Measurements from ENCODE around the gene NRXN3.
A peak's percentile ranks its signal among the peaks of the same experiment; 100 is the strongest.

The NRXN3 gene

GRCh38 chr14:79658221-79658620 is 1488.0 kb downstream of the NRXN3 start:
- DNase-seq (ENCODE audit: extremely low spot score), result no peak
- TF ChIP-seq, protein P1, sequence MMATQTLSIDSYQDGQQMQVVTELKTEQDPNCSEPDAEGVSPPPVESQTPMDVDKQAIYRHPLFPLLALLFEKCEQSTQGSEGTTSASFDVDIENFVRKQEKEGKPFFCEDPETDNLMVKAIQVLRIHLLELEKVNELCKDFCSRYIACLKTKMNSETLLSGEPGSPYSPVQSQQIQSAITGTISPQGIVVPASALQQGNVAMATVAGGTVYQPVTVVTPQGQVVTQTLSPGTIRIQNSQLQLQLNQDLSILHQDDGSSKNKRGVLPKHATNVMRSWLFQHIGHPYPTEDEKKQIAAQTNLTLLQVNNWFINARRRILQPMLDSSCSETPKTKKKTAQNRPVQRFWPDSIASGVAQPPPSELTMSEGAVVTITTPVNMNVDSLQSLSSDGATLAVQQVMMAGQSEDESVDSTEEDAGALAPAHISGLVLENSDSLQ (IDR thresholded peaks at IDR 0.05), result no peak
- POLR2A ChIA-PET, result no interaction called here
- CTCF ChIA-PET, result no interaction called here

GRCh38 chr14:79658769-79659168 is 1488.6 kb downstream of the NRXN3 start:
- TF ChIP-seq ZNF384 (IDR thresholded peaks at IDR 0.05), result no peak
- TF ChIP-seq L3MBTL2 (conservative IDR thresholded peaks at IDR 0.05), result no peak
- no peak for TF ChIP-seq SUZ12 (IDR thresholded peaks at IDR 0.05)
- no peak for TF ChIP-seq FOXA1 (IDR thresholded peaks at IDR 0.05)
- ChIA-PET POLR2A (no interaction called here), CTCF (no interaction called here)
- DNase-seq (ENCODE audit: extremely low spot score), result no peak

- DNase-seq (ENCODE audit: extremely low spot score), result no peak
Measured at GRCh38 chr14:79660053-79660939, 1490.1 kb downstream of the NRXN3 start.

DNA sequence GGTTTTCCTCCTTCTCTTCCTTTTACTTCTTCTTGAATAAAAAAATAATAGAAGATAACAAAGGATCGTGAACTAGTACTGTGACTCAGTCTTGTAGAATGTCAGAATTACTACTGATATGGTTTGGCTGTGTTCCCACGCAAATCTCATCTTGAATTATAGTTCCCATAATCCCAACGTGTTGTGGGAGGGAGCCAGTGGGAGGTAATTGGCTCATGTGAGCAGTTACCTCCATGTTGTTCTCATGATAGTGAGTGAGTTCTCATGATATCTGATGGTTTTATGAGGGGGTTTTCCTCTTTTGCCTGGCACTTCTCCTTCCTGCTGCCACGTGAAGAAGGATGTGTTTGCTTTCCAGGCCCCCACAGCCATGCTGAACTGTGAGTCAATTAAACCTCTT is 1491.6 kb downstream of the NRXN3 start:
- TF ChIP-seq NFRKB (IDR thresholded peaks at IDR 0.05) (no peak), ARNT (IDR thresholded peaks at IDR 0.05) (no peak), FOXA1 (IDR thresholded peaks at IDR 0.05) (no peak), LEF1 (IDR thresholded peaks at IDR 0.05; ENCODE audit: borderline replicate concordance) (no peak), BHLHE40 (IDR thresholded peaks at IDR 0.05; ENCODE audit: borderline replicate concordance) (no peak), L3MBTL2 (conservative IDR thresholded peaks at IDR 0.05) (no peak)
- TF ChIP-seq, protein P1 (IDR thresholded peaks at IDR 0.05), result no peak
- ChIA-PET POLR2A (no interaction called here), CTCF (no interaction called here)
- DNase-seq (ENCODE audit: extremely low spot score), result no peak

More at GRCh38 chr14:79660053-79660939, 1490.1 kb downstream of the NRXN3 start:
- POLR2A ChIA-PET, result no interaction called here
- CTCF ChIA-PET, result no interaction called here
- TF ChIP-seq ARNT (IDR thresholded peaks at IDR 0.05) (no peak), FOXK2 (IDR thresholded peaks at IDR 0.05) (no peak), TARDBP (IDR thresholded peaks at IDR 0.05) (no peak), ZNF384 (IDR thresholded peaks at IDR 0.05) (no peak), SUZ12 (IDR thresholded peaks at IDR 0.05) (no peak), SP1 (IDR thresholded peaks at IDR 0.05) (no peak), FOXM1 (IDR thresholded peaks at IDR 0.05; ENCODE audit: borderline replicate concordance) (no peak), CTBP1 (IDR thresholded peaks at IDR 0.05; ENCODE audit: borderline replicate concordance) (no peak), LEF1 (IDR thresholded peaks at IDR 0.05; ENCODE audit: borderline replicate concordance) (no peak), NFRKB (IDR thresholded peaks at IDR 0.05) (no peak), ELF4 (IDR thresholded peaks at IDR 0.05) (no peak), FOXA1 (IDR thresholded peaks at IDR 0.05) (no peak), HDGF (IDR thresholded peaks at IDR 0.05; ENCODE audit: borderline replicate concordance) (no peak), BHLHE40 (IDR thresholded peaks at IDR 0.05; ENCODE audit: borderline replicate concordance) (no peak), L3MBTL2 (conservative IDR thresholded peaks at IDR 0.05) (no peak)
- TF ChIP-seq, protein P1 (IDR thresholded peaks at IDR 0.05), result no peak

GRCh38 chr14:79663453-79663852 is 1493.3 kb downstream of the NRXN3 start:
- no peak for DNase-seq (ENCODE audit: extremely low spot score)
- no peak for TF ChIP-seq SP1 (IDR thresholded peaks at IDR 0.05)
- TF ChIP-seq, protein P1 (IDR thresholded peaks at IDR 0.05), result peak; percentile 46; the same call in 1 of the 2 replicates
- ChIA-PET CTCF (no interaction called here), POLR2A (no interaction called here)

GRCh38 chr14:79665556-79665955 is 1495.4 kb downstream of the NRXN3 start:
- CTCF ChIA-PET, result no interaction called here
- TF ChIP-seq SUZ12 (IDR thresholded peaks at IDR 0.05), result no peak
- TF ChIP-seq FOXA1 (IDR thresholded peaks at IDR 0.05), result no peak
- TF ChIP-seq HDGF (IDR thresholded peaks at IDR 0.05; ENCODE audit: borderline replicate concordance), result no peak
- no peak for TF ChIP-seq LEF1 (IDR thresholded peaks at IDR 0.05; ENCODE audit: borderline replicate concordance)
- TF ChIP-seq NFRKB (IDR thresholded peaks at IDR 0.05), result no peak
- no peak for TF ChIP-seq ARNT (IDR thresholded peaks at IDR 0.05)
- no peak for TF ChIP-seq L3MBTL2 (conservative IDR thresholded peaks at IDR 0.05)
- POLR2A ChIA-PET, result no interaction called here
- DNase-seq (ENCODE audit: extremely low spot score), result no peak

DNA sequence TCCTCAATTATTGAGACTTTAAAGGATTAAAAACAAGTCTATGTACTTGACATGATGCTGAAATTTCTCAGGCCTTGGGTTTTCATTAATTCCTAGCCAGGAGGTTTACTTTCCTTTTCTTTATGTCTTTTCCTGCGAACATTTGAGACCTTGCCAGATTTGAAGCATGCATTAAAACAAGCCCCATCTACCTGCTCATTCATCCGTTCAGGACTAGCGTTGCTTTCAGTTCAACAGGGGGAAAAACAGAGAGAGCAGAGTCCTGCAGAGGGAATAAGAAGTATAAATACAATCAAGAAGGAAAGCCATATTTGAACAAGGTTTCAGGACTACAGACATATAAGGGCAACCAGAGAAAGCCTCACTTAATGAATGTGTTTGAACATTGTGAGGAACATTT is 1498.8 kb downstream of the NRXN3 start:
- DNase-seq (ENCODE audit: extremely low spot score), result no peak
- POLR2A ChIA-PET, result no interaction called here
- CTCF ChIA-PET, result no interaction called here
- TF ChIP-seq ZNF384 (IDR thresholded peaks at IDR 0.05) (no peak), NFRKB (IDR thresholded peaks at IDR 0.05) (no peak), HDGF (IDR thresholded peaks at IDR 0.05; ENCODE audit: borderline replicate concordance) (no peak), BHLHE40 (IDR thresholded peaks at IDR 0.05; ENCODE audit: borderline replicate concordance) (no peak), SP1 (IDR thresholded peaks at IDR 0.05) (no peak), ELF4 (IDR thresholded peaks at IDR 0.05) (no peak), L3MBTL2 (conservative IDR thresholded peaks at IDR 0.05) (no peak), FOXM1 (IDR thresholded peaks at IDR 0.05; ENCODE audit: borderline replicate concordance) (no peak), FOXA1 (IDR thresholded peaks at IDR 0.05) (no peak), TARDBP (IDR thresholded peaks at IDR 0.05) (no peak), FOXK2 (IDR thresholded peaks at IDR 0.05) (no peak), LEF1 (IDR thresholded peaks at IDR 0.05; ENCODE audit: borderline replicate concordance) (no peak)
- TF ChIP-seq, protein P1 (IDR thresholded peaks at IDR 0.05), result no peak

Measured in HEK293T (cell line).